Neural progenitor cell (in vitro differentiated cells): ENCODE data around the gene CABLES1. TPM values are rescaled to one million over a fixed set of nuclear protein-coding genes. Genes with fewer than 3 reads are reported as not detected.

ENCODE experiments used
- DNase-seq: peaks from one replicate; pipeline ENCODE4 v3.0.0-alpha.2; 2016; ENCODE audit warnings: low spot score
- H2AFZ ChIP-seq: fragments of 200-600 bp; sonication (generic); replicated peaks from 2 replicates; pipeline ENCODE4 v1.6.1; 2016; ENCODE audit warnings: antibody characterized with exemption
- H3F3A ChIP-seq: fragments of 200-600 bp; sonication (generic); 2 replicates; pipeline ENCODE4 v1.6.1; 2016; ENCODE audit warnings: antibody characterized with exemption, low read depth
- H3K27ac ChIP-seq: fragments of 200-600 bp; sonication (generic); 2 replicates; pipeline ENCODE4 v1.5.1; 2016; ENCODE audit warnings: mild to moderate bottlenecking
- H3K27me3 ChIP-seq: fragments of 200-600 bp; sonication (generic); 2 replicates; pipeline ENCODE4 v1.6.1; 2016; ENCODE audit warnings: mild to moderate bottlenecking, moderate library complexity
- H3K36me3 ChIP-seq: fragments of 200-600 bp; sonication (generic); 2 replicates; pipeline ENCODE4 v1.5.1; 2016
- H3K4me1 ChIP-seq: fragments of 200-600 bp; sonication (generic); 2 replicates; pipeline ENCODE4 v1.6.1; 2016; ENCODE audit warnings: mixed run types
- H3K4me2 ChIP-seq: fragments of 200-600 bp; sonication (generic); 2 replicates; pipeline ENCODE4 v1.6.1; 2016
- H3K4me3 ChIP-seq: fragments of 200-600 bp; sonication (generic); 2 replicates; pipeline ENCODE4 v1.5.1; 2016
- H3K79me2 ChIP-seq: fragments of 200-600 bp; sonication (generic); 2 replicates; pipeline ENCODE4 v1.6.1; 2016; ENCODE audit warnings: low read depth
- H3K9ac ChIP-seq: fragments of 200-600 bp; sonication (generic); 2 replicates; pipeline ENCODE4 v1.6.1; 2016
- H3K9me3 ChIP-seq: fragments of 200-600 bp; sonication (generic); 2 replicates; pipeline ENCODE4 v1.5.1; 2016; ENCODE audit warnings: low read depth
- H4K20me1 ChIP-seq: fragments of 200-600 bp; sonication (generic); 2 replicates; pipeline ENCODE4 v1.6.1; 2016; ENCODE audit warnings: low read depth
- H3K27ac Mint-ChIP-seq: 3 replicates; pipeline ENCODE4 v1.8.0; 2021; ENCODE audit warnings: mixed read lengths
- H3K27me3 Mint-ChIP-seq: 2 replicates; pipeline ENCODE4 v1.8.0; 2022; ENCODE audit warnings: low read depth, mild to moderate bottlenecking, inconsistent platforms, moderate library complexity, mixed read lengths; ENCODE audit not compliant: insufficient read depth
- H3K36me3 Mint-ChIP-seq: 3 replicates; pipeline ENCODE4 v1.8.0; 2021; ENCODE audit warnings: mixed read lengths
- H3K4me1 Mint-ChIP-seq: 3 replicates; pipeline ENCODE4 v1.8.0; 2021; ENCODE audit warnings: mixed read lengths
- H3K4me3 Mint-ChIP-seq: 3 replicates; pipeline ENCODE4 v1.8.0; 2021; ENCODE audit warnings: mild to moderate bottlenecking, moderate library complexity, mixed read lengths
- H3K9me3 Mint-ChIP-seq: 3 replicates; pipeline ENCODE4 v1.8.0; 2020; ENCODE audit warnings: mixed read lengths
- CTCF ChIP-seq: fragments of 200-600 bp; sonication (generic); IDR thresholded peaks from 2 replicates; pipeline ENCODE4 v1.5.1; 2017; ENCODE audit warnings: antibody characterized with exemption, mild to moderate bottlenecking
- EZH2 ChIP-seq: fragments of 200-600 bp; sonication (generic); IDR thresholded peaks from 2 replicates; pipeline ENCODE4 v1.6.1; 2017; ENCODE audit warnings: antibody characterized with exemption, mild to moderate bottlenecking, moderate library complexity
- EZH2phosphoT487 ChIP-seq: fragments of 200-600 bp; sonication (generic); IDR thresholded peaks from 2 replicates; pipeline ENCODE4 v1.6.1; 2017; ENCODE audit warnings: antibody characterized with exemption
- total RNA-seq: library from RNA; depleted of rRNA; stranded (reverse); fragments of >200 nt; gene quantifications from 2 replicates; pipeline ENCODE4 v1.2.3, GENCODE V29; 2015; ENCODE audit warnings: low replicate concordance

The CABLES1 gene
- total RNA-seq, 1 donor from 2014 or later = 2.8 TPM

- Histone ChIP-seq H3K79me2 (no peaks in the 10 kb centered on the region), H3K4me1 (peaks cover 46% of the 10 kb centered on the region), H3K36me3 (no peaks in the 10 kb centered on the region), H3K9ac (no peak overlapping the region), H3K4me3 (no peak overlapping the region), H4K20me1 (no peaks in the 10 kb centered on the region), H3K9me3 (no peaks in the 10 kb centered on the region), H3K27me3 (no peaks in the 10 kb centered on the region), H3K27ac (no peak overlapping the region), H2AFZ (no peak overlapping the region), H3K4me2 (no peak overlapping the region), H3F3A (peaks cover 11% of the 10 kb centered on the region)
- H3K27ac Mint-ChIP-seq = no peak overlapping the region
- H3K4me3 Mint-ChIP-seq = no peak overlapping the region
- DNase-seq = no peak
- H3K4me1 Mint-ChIP-seq = peaks cover 53% of the 10 kb centered on the region
- peaks cover 10% of the 10 kb centered on the region for H3K36me3 Mint-ChIP-seq
- no peak for TF ChIP-seq EZH2
- TF ChIP-seq CTCF = no peak
- TF ChIP-seq EZH2phosphoT487 = no peak
- H3K27me3 Mint-ChIP-seq = peaks cover 2% of the 10 kb centered on the region
- H3K9me3 Mint-ChIP-seq = no peaks in the 10 kb centered on the region
Observed at GRCh38 chr18:23193742-23194141, 58.5 kb downstream of the CABLES1 start.

GRCh38 chr18:23194155-23194996 lies 59.1 kb downstream of the CABLES1 start:
- no peaks in the 10 kb centered on the region for H3K36me3 ChIP-seq
- no peaks in the 10 kb centered on the region for H4K20me1 ChIP-seq
- H3F3A ChIP-seq = peaks cover 11% of the 10 kb centered on the region
- Mint-ChIP-seq H3K27ac (no peak overlapping the region), H3K4me3 (no peak overlapping the region), H3K4me1 (peaks cover 51% of the 10 kb centered on the region), H3K9me3 (peaks cover under 1% of the 10 kb centered on the region), H3K36me3 (peaks cover 11% of the 10 kb centered on the region), H3K27me3 (peaks cover 2% of the 10 kb centered on the region)
- no peak overlapping the region for H2AFZ ChIP-seq
- no peak for DNase-seq
- H3K9ac ChIP-seq = no peak overlapping the region
- H3K4me3 ChIP-seq = no peak overlapping the region
- peak overlapping the region; percentile 3 for H3K4me2 ChIP-seq
- no peaks in the 10 kb centered on the region for H3K27me3 ChIP-seq
- no peaks in the 10 kb centered on the region for H3K9me3 ChIP-seq
- H3K4me1 ChIP-seq = peaks cover 40% of the 10 kb centered on the region
- no peak overlapping the region for H3K27ac ChIP-seq
- no peak for TF ChIP-seq CTCF
- no peak for TF ChIP-seq EZH2phosphoT487
- no peak for TF ChIP-seq EZH2
- H3K79me2 ChIP-seq = no peaks in the 10 kb centered on the region

- Mint-ChIP-seq H3K27me3 (peaks cover 2% of the 10 kb centered on the region), H3K4me3 (no peak overlapping the region), H3K9me3 (peaks cover 2% of the 10 kb centered on the region), H3K36me3 (peaks cover 12% of the 10 kb centered on the region), H3K4me1 (peaks cover 50% of the 10 kb centered on the region), H3K27ac (no peak overlapping the region)
- TF ChIP-seq EZH2 (no peak), CTCF (no peak), EZH2phosphoT487 (no peak)
- peak overlapping the region; percentile 48 for H3K4me2 ChIP-seq
- H3K4me1 ChIP-seq = peaks cover 38% of the 10 kb centered on the region
- H3F3A ChIP-seq = peaks cover 11% of the 10 kb centered on the region
- H4K20me1 ChIP-seq = no peaks in the 10 kb centered on the region
- H3K9me3 ChIP-seq = no peaks in the 10 kb centered on the region
- H3K79me2 ChIP-seq = no peaks in the 10 kb centered on the region
- H3K27ac ChIP-seq = no peak overlapping the region
- no peak overlapping the region for H3K4me3 ChIP-seq
- H3K27me3 ChIP-seq = no peaks in the 10 kb centered on the region
- no peak for DNase-seq
- no peak overlapping the region for H2AFZ ChIP-seq
- H3K9ac ChIP-seq = no peak overlapping the region
- H3K36me3 ChIP-seq = no peaks in the 10 kb centered on the region
Observed at GRCh38 chr18:23194997-23195957, 60.0 kb downstream of the CABLES1 start.
